WI38 (cell line): ENCODE measurements around the gene GRID2.

Source experiments
- H3K4me3 ChIP-seq: 2 replicates; pipeline ENCODE4 v1.5.1; 2011; ENCODE audit warnings: low read depth, mild to moderate bottlenecking, control low read depth, low read length
- TF ChIP-seq, protein P1 (sequence below): IDR thresholded peaks from 2 replicates; pipeline ENCODE4 v1.5.1; 2012; ENCODE audit warnings: low read depth, mild to moderate bottlenecking, control low read depth, low read length

Gene GRID2

GRCh38 chr4:93403571-93403970, 1099.8 kb downstream of the GRID2 start:
- TF ChIP-seq, protein P1, sequence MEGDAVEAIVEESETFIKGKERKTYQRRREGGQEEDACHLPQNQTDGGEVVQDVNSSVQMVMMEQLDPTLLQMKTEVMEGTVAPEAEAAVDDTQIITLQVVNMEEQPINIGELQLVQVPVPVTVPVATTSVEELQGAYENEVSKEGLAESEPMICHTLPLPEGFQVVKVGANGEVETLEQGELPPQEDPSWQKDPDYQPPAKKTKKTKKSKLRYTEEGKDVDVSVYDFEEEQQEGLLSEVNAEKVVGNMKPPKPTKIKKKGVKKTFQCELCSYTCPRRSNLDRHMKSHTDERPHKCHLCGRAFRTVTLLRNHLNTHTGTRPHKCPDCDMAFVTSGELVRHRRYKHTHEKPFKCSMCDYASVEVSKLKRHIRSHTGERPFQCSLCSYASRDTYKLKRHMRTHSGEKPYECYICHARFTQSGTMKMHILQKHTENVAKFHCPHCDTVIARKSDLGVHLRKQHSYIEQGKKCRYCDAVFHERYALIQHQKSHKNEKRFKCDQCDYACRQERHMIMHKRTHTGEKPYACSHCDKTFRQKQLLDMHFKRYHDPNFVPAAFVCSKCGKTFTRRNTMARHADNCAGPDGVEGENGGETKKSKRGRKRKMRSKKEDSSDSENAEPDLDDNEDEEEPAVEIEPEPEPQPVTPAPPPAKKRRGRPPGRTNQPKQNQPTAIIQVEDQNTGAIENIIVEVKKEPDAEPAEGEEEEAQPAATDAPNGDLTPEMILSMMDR = no peak
- H3K4me3 ChIP-seq = no peak overlapping the region

GRCh38 chr4:93407493-93408275, 1103.9 kb downstream of the GRID2 start:
- TF ChIP-seq, protein P1 = no peak
- no peak overlapping the region for H3K4me3 ChIP-seq

- no peak overlapping the region for H3K4me3 ChIP-seq
- TF ChIP-seq, protein P1 = no peak
Measured at GRCh38 chr4:93409035-93409434, 1105.3 kb downstream of the GRID2 start.

DNA sequence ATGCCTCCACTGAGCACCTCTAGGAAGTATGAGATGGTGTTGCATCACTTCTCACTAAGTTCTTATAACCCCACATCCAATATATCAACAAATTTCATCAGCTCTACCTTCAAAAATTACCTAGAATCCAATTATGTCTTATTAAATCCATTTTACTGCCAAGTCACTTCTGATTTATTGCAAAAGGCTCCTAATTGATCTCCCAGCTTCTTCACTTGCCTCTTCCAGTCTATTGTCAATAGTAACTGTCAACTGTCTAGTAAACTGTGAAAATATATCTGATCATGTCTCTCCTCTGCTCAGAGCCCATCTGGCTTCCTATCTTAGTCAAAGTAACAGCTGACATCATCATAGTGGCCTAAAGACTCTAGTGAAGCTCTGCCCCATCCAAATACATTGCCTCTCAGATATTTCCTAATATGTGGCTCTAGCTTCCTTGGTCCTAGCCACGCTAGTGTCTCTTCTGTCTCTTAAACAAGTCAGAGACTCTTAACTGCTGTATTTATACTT, 1110.3 kb downstream of the GRID2 start:
- TF ChIP-seq, protein P1 = no peak
- H3K4me3 ChIP-seq = no peak overlapping the region

DNA sequence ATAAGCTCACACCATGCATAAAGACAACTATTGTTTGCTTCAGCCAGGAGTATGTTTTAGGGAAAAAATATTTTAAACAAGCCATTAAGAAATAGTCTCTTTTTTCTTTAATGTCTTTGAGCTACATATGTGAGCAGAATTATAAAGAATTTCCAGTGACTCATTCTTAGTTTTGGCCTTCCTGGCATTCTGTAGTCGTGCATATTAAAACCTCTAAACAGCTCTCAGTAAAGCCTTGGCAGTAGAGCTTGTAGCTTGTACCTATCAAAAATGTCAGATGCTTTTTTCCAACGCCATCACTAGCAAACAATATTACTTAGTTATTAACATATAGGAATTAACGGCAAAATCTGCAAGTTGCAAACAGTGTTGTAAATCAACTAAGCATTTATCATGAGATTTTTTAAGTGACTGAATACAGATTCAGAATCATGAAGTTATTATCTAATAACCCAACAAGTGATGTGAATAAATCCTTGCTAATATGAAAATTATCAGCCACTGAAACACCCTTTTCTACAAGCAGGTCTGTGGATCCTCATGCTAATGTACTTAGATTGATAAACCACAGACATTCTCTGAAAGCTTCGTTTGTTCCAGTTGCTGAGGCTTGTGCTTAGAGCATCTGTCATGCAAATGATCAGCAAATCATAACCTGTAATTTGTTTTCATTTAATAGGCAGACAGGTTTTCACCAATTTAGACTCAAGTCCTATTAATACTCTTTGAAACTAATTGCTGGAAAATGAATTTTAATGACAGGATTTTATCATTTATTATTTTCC, 1112.8 kb downstream of the GRID2 start:
- TF ChIP-seq, protein P1 = no peak
- H3K4me3 ChIP-seq = no peak overlapping the region

DNA sequence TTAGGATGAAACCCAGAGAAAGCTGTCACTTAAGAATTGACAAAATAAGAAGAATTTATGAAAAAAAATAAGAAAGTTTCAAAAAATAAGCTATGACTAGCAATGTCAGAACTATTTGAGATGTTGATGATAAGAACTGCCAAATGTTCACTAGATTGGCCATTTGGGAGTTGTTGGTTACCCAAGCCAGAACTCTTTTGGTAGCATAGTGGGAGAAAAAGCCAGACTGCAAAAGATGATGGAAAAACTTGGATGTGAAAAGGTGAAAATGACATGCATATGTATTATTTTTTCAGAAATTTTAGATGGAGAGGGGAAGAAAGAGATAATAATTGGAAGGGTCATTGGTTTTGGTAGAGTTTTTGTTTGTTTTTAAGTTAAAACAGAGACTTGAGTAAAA, 1127.6 kb downstream of the GRID2 start:
- H3K4me3 ChIP-seq = no peak overlapping the region
- TF ChIP-seq, protein P1 = no peak

GRCh38 chr4:93433840-93434239, 1130.1 kb downstream of the GRID2 start:
- no peak overlapping the region for H3K4me3 ChIP-seq
- TF ChIP-seq, protein P1 = no peak
